CD4-positive, CD25-positive, alpha-beta regulatory T cell (primary cell): ENCODE measurements around the gene SLCO6A1. TPM values are rescaled to one million over a fixed set of nuclear protein-coding genes. Genes with fewer than 3 reads are reported as not detected.

Source experiments
- ATAC-seq, 2 donors: fragments of 150-1000 bp; cut with Tn5 transposase; one replicate each; pipeline ENCODE4 v1.10.0; 2021; ENCODE audit warnings: low read depth in 2 of 2, moderate number of reproducible peaks in 2 of 2, moderate library complexity in 1 of 2
- DNase-seq, 3 donors: peaks; one replicate each; pipeline versions ENCODE4 v3.0.0 to v3.0.0-alpha.2; 2012 to 2022; ENCODE audit warnings: mixed read lengths in 1 of 3
- H3K27ac ChIP-seq: one replicate; pipeline ENCODE4 v1.7.0; 2013; ENCODE audit warnings: mild to moderate bottlenecking, low read length; ENCODE audit not compliant: insufficient read depth, poor library complexity, severe bottlenecking
- H3K27me3 ChIP-seq: one replicate; pipeline ENCODE4 v1.7.0; 2013; ENCODE audit warnings: low read length; ENCODE audit not compliant: control insufficient read depth, insufficient read depth
- H3K36me3 ChIP-seq: one replicate; pipeline ENCODE4 v1.7.0; 2013; ENCODE audit warnings: mild to moderate bottlenecking, low read length, moderate library complexity; ENCODE audit not compliant: control insufficient read depth, insufficient read depth
- H3K4me1 ChIP-seq: 2 replicates; pipeline ENCODE4 v1.7.0; 2013; ENCODE audit warnings: mild to moderate bottlenecking, low read length; ENCODE audit not compliant: insufficient read depth, control insufficient read depth, poor library complexity, severe bottlenecking
- H3K4me3 ChIP-seq: one replicate; pipeline ENCODE4 v1.7.0; 2013; ENCODE audit warnings: low read depth, mild to moderate bottlenecking, low read length, moderate library complexity
- H3K9me3 ChIP-seq, 2 experiments: 1 replicate in 1 of 2; 2 replicates in 1 of 2; pipeline ENCODE4 v1.7.0; 2013; ENCODE audit warnings: low read length in 2 of 2, mild to moderate bottlenecking in 1 of 2, moderate library complexity in 1 of 2; ENCODE audit not compliant: control insufficient read depth in 2 of 2
- H3K27ac Mint-ChIP-seq, 3 donors: one replicate each; pipeline ENCODE4 v1.8.0; 2020 to 2022; ENCODE audit warnings: mild to moderate bottlenecking in 3 of 3, mixed read lengths in 3 of 3, moderate library complexity in 2 of 3
- H3K27me3 Mint-ChIP-seq: one replicate; pipeline ENCODE4 v1.8.0; 2022; ENCODE audit warnings: mild to moderate bottlenecking, mixed read lengths
- H3K36me3 Mint-ChIP-seq: one replicate; pipeline ENCODE4 v1.8.0; 2020; ENCODE audit warnings: mixed read lengths
- H3K4me1 Mint-ChIP-seq, 4 donors: one replicate each; pipeline ENCODE4 v1.8.0; 2020 to 2022; ENCODE audit warnings: mixed read lengths in 4 of 4, mild to moderate bottlenecking in 1 of 4
- H3K4me3 Mint-ChIP-seq, 4 donors: one replicate each; pipeline ENCODE4 v1.8.0; 2020 to 2022; ENCODE audit warnings: mild to moderate bottlenecking in 4 of 4, mixed read lengths in 4 of 4, moderate library complexity in 3 of 4
- H3K9me3 Mint-ChIP-seq, 7 donors: one replicate each; pipeline ENCODE4 v1.8.0; 2020 to 2022; ENCODE audit warnings: mixed read lengths in 7 of 7, mild to moderate bottlenecking in 3 of 7, moderate library complexity in 2 of 7
- polyA plus RNA-seq, 4 donors: library from polyadenylated mRNA; unstranded; fragments of 300-500 nt; fragmentation: Illumina TruSeq; gene quantifications; one replicate each; pipeline ENCODE4 v1.2.3, GENCODE V29; 2021
- total RNA-seq: library from RNA; stranded (reverse); gene quantifications from one replicate; pipeline ENCODE4 v1.2.3, GENCODE V29; 2022

The SLCO6A1 gene
- total and polyA plus RNA-seq, 5 donors from 2014 or later = not detected

GRCh38 chr5:102450313-102450990 lies 48.3 kb downstream of the SLCO6A1 start:
- H3K27me3 ChIP-seq = no peaks in the 10 kb centered on the region
- Mint-ChIP-seq H3K27ac (no peak overlapping the region), H3K4me3 (no peak overlapping the region), H3K36me3 (no peaks in the 10 kb centered on the region), H3K9me3 (peaks cover 0 to 17% (median 3%) of the 10 kb centered on the region in 7 donors), H3K4me1 (no peaks in the 10 kb centered on the region), H3K27me3 (no peaks in the 10 kb centered on the region)
- DNase-seq (no peak), ATAC-seq (no peak)
- no peaks in the 10 kb centered on the region for H3K4me1 ChIP-seq
- no peaks in the 10 kb centered on the region for H3K9me3 ChIP-seq
- no peaks in the 10 kb centered on the region for H3K36me3 ChIP-seq
- no peak overlapping the region for H3K4me3 ChIP-seq
- H3K27ac ChIP-seq = no peak overlapping the region

GRCh38 chr5:102433473-102433872 lies 65.3 kb downstream of the SLCO6A1 start:
- Mint-ChIP-seq H3K27me3 (no peaks in the 10 kb centered on the region), H3K4me1 (no peaks in the 10 kb centered on the region), H3K36me3 (no peaks in the 10 kb centered on the region), H3K4me3 (no peak overlapping the region), H3K27ac (no peak overlapping the region), H3K9me3 (peaks cover 1 to 11% (median 3%) of the 10 kb centered on the region in 7 donors)
- Histone ChIP-seq H3K27me3 (no peaks in the 10 kb centered on the region), H3K27ac (no peak overlapping the region), H3K9me3 (no peaks in the 10 kb centered on the region), H3K36me3 (no peaks in the 10 kb centered on the region), H3K4me3 (no peak overlapping the region), H3K4me1 (no peaks in the 10 kb centered on the region)
- DNase-seq (no peak), ATAC-seq (no peak)

GRCh38 chr5:102421647-102422046 lies 77.2 kb downstream of the SLCO6A1 start:
- Histone ChIP-seq H3K4me1 (no peaks in the 10 kb centered on the region), H3K27me3 (no peaks in the 10 kb centered on the region), H3K27ac (no peak overlapping the region), H3K36me3 (no peaks in the 10 kb centered on the region), H3K9me3 (no peaks in the 10 kb centered on the region), H3K4me3 (no peak overlapping the region)
- peaks cover 0 to 14% (median 6%) of the 10 kb centered on the region in 7 donors for H3K9me3 Mint-ChIP-seq
- ATAC-seq (no peak), DNase-seq (no peak)
- no peak overlapping the region for H3K27ac Mint-ChIP-seq
- H3K36me3 Mint-ChIP-seq = no peaks in the 10 kb centered on the region
- H3K4me1 Mint-ChIP-seq = no peaks in the 10 kb centered on the region
- H3K4me3 Mint-ChIP-seq = no peak overlapping the region
- H3K27me3 Mint-ChIP-seq = no peaks in the 10 kb centered on the region

- Histone ChIP-seq H3K36me3 (no peaks in the 10 kb centered on the region), H3K27ac (no peak overlapping the region), H3K4me3 (no peak overlapping the region), H3K4me1 (no peaks in the 10 kb centered on the region), H3K27me3 (no peaks in the 10 kb centered on the region), H3K9me3 (no peaks in the 10 kb centered on the region)
- Mint-ChIP-seq H3K4me3 (no peak overlapping the region), H3K36me3 (no peaks in the 10 kb centered on the region), H3K9me3 (peaks cover 0 to 10% (median 2%) of the 10 kb centered on the region in 7 donors), H3K27me3 (no peaks in the 10 kb centered on the region), H3K27ac (no peak overlapping the region), H3K4me1 (no peaks in the 10 kb centered on the region)
- ATAC-seq (no peak), DNase-seq (no peak)
These were observed 80.3 kb downstream of the SLCO6A1 start for GRCh38 chr5:102418531-102418930.

GRCh38 chr5:102414448-102414847 lies 84.4 kb downstream of the SLCO6A1 start:
- H3K36me3 ChIP-seq = no peaks in the 10 kb centered on the region
- no peak overlapping the region for H3K4me3 Mint-ChIP-seq
- no peaks in the 10 kb centered on the region for H3K4me1 ChIP-seq
- H3K27me3 ChIP-seq = no peaks in the 10 kb centered on the region
- H3K27me3 Mint-ChIP-seq = no peaks in the 10 kb centered on the region
- no peak overlapping the region for H3K27ac Mint-ChIP-seq
- H3K4me3 ChIP-seq = no peak overlapping the region
- no peaks in the 10 kb centered on the region for H3K36me3 Mint-ChIP-seq
- H3K27ac ChIP-seq = no peak overlapping the region
- H3K9me3 Mint-ChIP-seq = peaks cover 0 to 5% (median 2%) of the 10 kb centered on the region in 7 donors
- DNase-seq (no peak), ATAC-seq (no peak)
- H3K9me3 ChIP-seq = no peaks in the 10 kb centered on the region
- H3K4me1 Mint-ChIP-seq = no peaks in the 10 kb centered on the region

GRCh38 chr5:102388235-102388634 lies 110.6 kb downstream of the SLCO6A1 start:
- peaks cover 0 to 15% (median 4%) of the 10 kb centered on the region in 7 donors for H3K9me3 Mint-ChIP-seq
- no peaks in the 10 kb centered on the region for H3K36me3 Mint-ChIP-seq

GRCh38 chr5:102385365-102385764 lies 113.4 kb downstream of the SLCO6A1 start:
- no peak overlapping the region for H3K4me3 Mint-ChIP-seq
- no peaks in the 10 kb centered on the region for H3K27me3 Mint-ChIP-seq
- Histone ChIP-seq H3K4me1 (no peaks in the 10 kb centered on the region), H3K36me3 (no peaks in the 10 kb centered on the region), H3K4me3 (no peak overlapping the region), H3K27ac (no peak overlapping the region), H3K9me3 (peaks cover 0 to 9% of the 10 kb centered on the region in 2 experiments), H3K27me3 (no peaks in the 10 kb centered on the region)
- H3K4me1 Mint-ChIP-seq = no peaks in the 10 kb centered on the region
- peaks cover 0 to 12% (median 4%) of the 10 kb centered on the region in 7 donors for H3K9me3 Mint-ChIP-seq
- no peaks in the 10 kb centered on the region for H3K36me3 Mint-ChIP-seq
- DNase-seq (no peak), ATAC-seq (no peak)
- no peak overlapping the region for H3K27ac Mint-ChIP-seq

More at GRCh38 chr5:102388235-102388634, 110.6 kb downstream of the SLCO6A1 start:
- ATAC-seq (no peak), DNase-seq (no peak)
- Histone ChIP-seq H3K27me3 (no peaks in the 10 kb centered on the region), H3K36me3 (no peaks in the 10 kb centered on the region), H3K27ac (no peak overlapping the region), H3K4me1 (no peaks in the 10 kb centered on the region), H3K9me3 (peaks cover 0 to 9% of the 10 kb centered on the region in 2 experiments), H3K4me3 (no peak overlapping the region)
- no peak overlapping the region for H3K27ac Mint-ChIP-seq
- H3K4me1 Mint-ChIP-seq = no peaks in the 10 kb centered on the region
- H3K27me3 Mint-ChIP-seq = no peaks in the 10 kb centered on the region
- H3K4me3 Mint-ChIP-seq = no peak overlapping the region

- no peaks in the 10 kb centered on the region for H3K36me3 ChIP-seq
- Mint-ChIP-seq H3K9me3 (peaks cover 0 to 12% (median 4%) of the 10 kb centered on the region in 7 donors), H3K27ac (no peak overlapping the region), H3K27me3 (no peaks in the 10 kb centered on the region), H3K4me3 (no peak overlapping the region), H3K36me3 (no peaks in the 10 kb centered on the region), H3K4me1 (no peaks in the 10 kb centered on the region)
- no peak for ATAC-seq
- no peaks in the 10 kb centered on the region for H3K27me3 ChIP-seq
- no peak overlapping the region for H3K27ac ChIP-seq
- no peak for DNase-seq
- no peak overlapping the region for H3K4me3 ChIP-seq
- peaks cover 0 to 1% of the 10 kb centered on the region in 2 experiments for H3K9me3 ChIP-seq
- no peaks in the 10 kb centered on the region for H3K4me1 ChIP-seq
These were observed 118.6 kb downstream of the SLCO6A1 start for GRCh38 chr5:102380174-102380573.
